ENCODE measurements around the gene PHF20.
"Not testable (repeated sequence)": the region's sequence is repeated elsewhere in the genome, so short reads cannot be mapped to it uniquely, and the experiment has no call there.

Gene PHF20

GRCh38 chr20:35839904-35840303 is 68.1 kb downstream of the PHF20 start:
- no peak for DNase-seq (ENCODE audit: low read depth)

- DNase-seq (ENCODE audit: low read depth): no peak
Measured at GRCh38 chr20:35840421-35840820, 68.6 kb downstream of the PHF20 start.

DNA sequence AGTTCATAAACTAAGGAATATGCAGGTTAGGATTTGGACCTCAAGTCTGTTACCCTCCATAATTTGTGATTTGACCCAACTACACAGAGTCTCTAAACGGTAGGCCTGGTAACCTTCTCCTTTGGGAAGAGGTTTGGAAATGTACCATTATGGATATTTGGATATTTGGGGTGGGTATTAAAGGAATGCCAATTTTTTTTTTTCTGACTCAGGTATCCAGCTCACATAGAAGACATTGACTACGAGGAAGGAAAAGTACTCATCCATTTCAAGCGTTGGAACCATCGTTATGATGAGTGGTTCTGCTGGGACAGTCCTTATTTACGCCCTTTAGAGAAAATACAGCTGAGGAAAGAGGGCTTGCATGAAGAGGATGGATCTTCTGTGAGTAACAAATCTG is 70.5 kb downstream of the PHF20 start:
- no peak for DNase-seq (ENCODE audit: low read depth)

DNA sequence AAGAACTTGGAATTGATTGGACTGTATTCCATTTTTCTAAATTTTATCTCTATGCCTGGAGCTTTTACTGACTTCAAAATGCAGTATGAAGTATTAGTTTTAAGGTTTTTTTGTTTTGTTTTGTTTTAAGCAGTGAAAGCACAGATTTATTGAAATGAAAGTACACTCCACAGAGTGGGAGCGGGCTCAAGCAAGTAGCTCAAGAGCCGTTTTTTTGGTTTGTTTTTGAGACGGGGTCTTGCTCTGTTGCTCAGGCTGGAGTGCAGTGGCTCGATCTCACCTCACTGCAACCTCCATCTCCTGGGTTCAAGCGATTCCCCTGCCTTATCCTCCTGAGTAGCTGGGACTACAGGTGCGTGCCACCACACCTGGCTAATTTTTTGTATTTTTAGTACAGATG is 72.1 kb downstream of the PHF20 start:
- not testable (repeated sequence) for DNase-seq (ENCODE audit: low read depth)

DNA sequence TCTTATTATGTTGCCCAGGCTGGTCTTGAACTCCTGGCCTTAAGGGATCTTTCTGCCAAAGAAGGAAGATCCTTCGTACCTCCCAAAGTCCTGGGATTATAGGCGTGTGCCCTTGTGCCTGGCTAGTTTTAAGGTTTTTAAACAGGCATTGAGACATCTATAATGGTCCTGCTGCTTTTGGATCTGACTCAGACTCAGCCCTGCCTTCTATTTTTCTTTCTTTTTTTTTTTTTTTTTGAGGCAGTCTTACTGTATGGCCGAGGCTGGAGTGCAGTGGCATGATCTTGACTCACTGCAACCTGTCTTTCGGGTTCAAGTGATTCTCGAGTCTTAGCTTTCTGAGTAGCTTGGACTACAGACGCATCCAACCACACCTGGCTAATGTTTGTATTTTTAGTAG is 73.7 kb downstream of the PHF20 start:
- DNase-seq (ENCODE audit: low read depth): no peak

GRCh38 chr20:35849706-35850105 is 77.9 kb downstream of the PHF20 start:
- DNase-seq (ENCODE audit: low read depth): no peak

GRCh38 chr20:35851659-35852058 is 79.8 kb downstream of the PHF20 start:
- not testable (repeated sequence) for DNase-seq (ENCODE audit: low read depth)

DNA sequence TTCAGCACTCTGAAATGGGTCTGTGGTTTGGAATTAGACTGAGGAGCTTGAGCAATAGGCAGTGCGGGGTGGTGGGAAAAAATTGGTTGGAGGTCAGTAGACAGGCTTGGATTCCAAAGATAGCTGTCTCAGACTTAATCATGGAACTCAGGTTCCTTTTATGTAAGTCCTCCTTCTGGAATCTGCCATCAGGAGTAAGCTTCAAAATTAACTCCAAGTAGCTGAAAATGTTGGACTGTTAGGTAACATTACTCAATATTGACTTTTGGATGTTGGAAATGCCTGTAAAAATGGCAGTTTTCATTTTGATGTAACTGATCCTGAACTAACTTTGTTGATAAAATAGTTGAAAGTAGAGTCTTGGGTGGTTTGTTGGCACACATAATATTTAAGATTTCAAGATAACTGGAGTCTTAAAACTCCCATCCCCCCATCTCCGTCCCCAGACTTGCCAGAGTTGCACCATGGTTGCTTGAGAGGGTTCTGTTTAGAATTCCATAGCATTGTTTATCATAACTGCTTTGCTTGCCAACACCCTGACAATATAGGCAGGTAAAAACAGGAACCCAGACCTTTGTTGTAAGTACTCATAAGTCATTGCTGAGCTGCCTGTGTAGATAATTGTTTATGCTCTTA is 83.0 kb downstream of the PHF20 start:
- DNase-seq (ENCODE audit: low read depth): no peak

DNA sequence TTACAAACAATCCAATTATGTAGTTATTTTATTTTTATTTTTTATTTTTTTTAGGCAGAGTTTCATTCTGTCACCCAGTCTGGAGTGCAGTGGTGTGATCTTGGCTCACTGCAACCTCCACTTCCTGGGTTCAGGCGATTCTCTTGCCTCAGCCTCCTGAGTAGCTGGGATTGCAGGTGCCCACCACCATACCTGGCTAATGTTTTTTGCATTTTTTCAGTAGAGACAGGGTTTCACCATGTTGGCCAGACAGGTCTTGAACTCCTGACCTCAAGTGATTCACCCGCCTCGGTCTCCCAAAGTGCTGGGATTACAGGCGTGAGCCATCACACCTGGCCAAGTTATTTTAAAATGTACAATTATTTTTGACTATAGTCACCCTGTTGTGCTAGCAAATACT is 83.8 kb downstream of the PHF20 start:
- DNase-seq (ENCODE audit: low read depth): not testable (repeated sequence)

GRCh38 chr20:35856866-35857265 is 85.1 kb downstream of the PHF20 start:
- no peak for DNase-seq (ENCODE audit: low read depth)

DNA sequence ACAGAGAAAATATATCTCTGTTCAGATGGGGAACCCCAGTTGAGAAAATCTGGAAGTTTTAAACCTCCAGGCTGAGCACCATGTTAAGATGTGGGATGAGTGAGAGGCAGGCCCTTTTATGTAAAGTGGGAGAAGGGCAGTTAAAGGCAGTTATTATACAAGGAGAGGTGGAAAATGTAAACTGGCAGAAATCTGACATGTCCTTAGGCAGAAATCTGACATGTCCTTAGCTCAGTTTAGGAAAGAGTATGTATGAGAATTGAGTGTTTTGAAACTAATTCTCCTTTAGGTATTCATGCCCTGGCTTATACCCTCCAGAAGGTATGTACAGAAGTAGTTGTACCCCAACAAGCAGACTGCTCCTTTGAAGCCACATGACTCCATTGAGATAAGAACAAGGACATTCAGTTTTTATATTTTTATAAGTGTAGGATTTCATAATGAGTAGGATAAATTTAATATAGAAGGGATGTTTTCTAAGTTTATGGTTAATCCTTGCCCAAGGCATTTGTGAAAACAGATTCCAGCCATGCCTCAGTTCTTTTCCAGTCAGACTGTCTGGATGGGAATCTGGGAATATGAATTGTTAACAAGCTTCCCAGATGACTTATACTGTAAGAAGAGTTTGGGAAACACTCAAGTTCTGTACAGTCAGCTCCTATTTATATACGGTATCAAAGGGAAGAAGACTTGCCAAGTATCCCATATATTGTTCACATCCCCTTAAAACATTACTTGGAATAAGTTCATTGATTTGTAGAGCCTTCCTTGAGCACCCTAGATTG is 94.8 kb downstream of the PHF20 start:
- no peak for DNase-seq (ENCODE audit: low read depth)

GRCh38 chr20:35870541-35871258 is 98.9 kb downstream of the PHF20 start:
- DNase-seq (ENCODE audit: low read depth): no peak

GRCh38 chr20:35871259-35871771 is 99.5 kb downstream of the PHF20 start:
- no peak for DNase-seq (ENCODE audit: low read depth)

- no peak for DNase-seq (ENCODE audit: low read depth)
Measured at GRCh38 chr20:35876033-35876320, 104.2 kb downstream of the PHF20 start.

- DNase-seq (ENCODE audit: low read depth): no peak
Measured at GRCh38 chr20:35877611-35878010, 105.8 kb downstream of the PHF20 start.

GRCh38 chr20:35878113-35878625 is 106.4 kb downstream of the PHF20 start:
- DNase-seq (ENCODE audit: low read depth): no peak

DNA sequence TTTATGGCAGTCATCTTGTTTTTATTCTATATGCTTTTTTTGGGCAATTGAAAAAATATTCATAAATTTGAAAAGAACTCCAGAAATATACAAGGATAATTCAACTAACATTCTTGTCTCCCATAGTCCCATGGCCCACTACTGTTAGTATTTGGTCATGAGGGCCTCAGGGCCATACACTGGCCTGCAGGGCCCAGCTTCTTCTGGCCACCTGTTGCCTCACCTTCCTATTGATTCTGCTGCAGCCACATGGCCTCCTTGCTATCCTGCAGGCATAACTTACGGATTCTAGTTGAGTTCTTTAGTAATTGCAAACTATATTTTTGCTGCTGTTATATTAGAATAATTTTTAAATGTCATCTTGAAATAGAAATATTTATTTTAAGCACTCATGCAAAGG is 109.9 kb downstream of the PHF20 start:
- no peak for DNase-seq (ENCODE audit: low read depth)

DNA sequence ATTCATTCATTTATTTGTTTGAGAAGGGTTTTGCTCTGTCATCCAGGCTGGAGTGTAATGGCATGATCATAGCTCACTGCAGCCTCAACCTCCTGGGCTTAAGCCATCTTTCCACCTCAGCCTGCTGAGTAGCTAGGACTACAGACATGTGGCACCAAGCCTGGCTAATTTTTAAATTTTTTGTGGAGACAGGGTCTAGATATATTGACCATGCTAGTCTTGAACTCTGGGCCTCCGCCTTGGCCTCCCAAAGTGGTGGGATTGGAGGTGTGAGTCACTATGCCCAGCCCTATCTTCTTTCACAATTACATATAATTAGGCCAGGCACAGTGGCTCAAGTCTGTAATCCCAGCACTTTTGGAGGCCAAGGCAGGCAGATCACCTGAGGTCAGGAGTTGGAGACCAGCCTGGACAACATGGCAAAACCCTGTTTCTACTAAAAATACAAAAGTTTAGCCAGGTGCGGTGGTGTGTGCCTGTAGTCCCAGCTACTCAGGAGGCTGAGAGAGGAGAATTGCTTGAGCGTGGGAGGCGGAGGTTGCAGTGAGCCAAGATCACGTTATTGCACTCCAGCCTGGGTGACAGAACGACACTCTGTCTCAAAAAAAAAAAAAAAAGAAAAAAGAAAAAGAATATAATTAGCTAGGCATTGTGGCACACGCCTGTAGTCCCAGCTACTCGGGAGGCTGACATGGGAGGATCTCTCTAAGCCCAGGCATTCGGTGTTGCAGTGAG is 110.8 kb downstream of the PHF20 start:
- DNase-seq (ENCODE audit: low read depth): not testable (repeated sequence)

- DNase-seq (ENCODE audit: low read depth): no peak
Measured at GRCh38 chr20:35883336-35883777, 111.5 kb downstream of the PHF20 start.

- DNase-seq (ENCODE audit: low read depth): peak; percentile 24
Measured at GRCh38 chr20:35883778-35884540, 112.1 kb downstream of the PHF20 start.

GRCh38 chr20:35884541-35884865 is 112.7 kb downstream of the PHF20 start:
- no peak for DNase-seq (ENCODE audit: low read depth)

Data from activated gamma-delta T cell treated with anti-CD3 and anti-CD28 coated beads, Interleukin-2, amount 50 U/mL, for 16 hours (primary cell).